Measurements from ENCODE around the gene SLF2. TPM values are rescaled to one million over a fixed set of nuclear protein-coding genes. Genes with fewer than 3 reads are reported as not detected.

The SLF2 gene
- total and polyA plus RNA-seq, 4 donors = 4.0 to 18.8 (median 12.1) TPM

GRCh38 chr10:100993986-100994708, 81.4 kb downstream of the SLF2 start:
- no peak for TF ChIP-seq JUND (IDR thresholded peaks at IDR 0.05)
- no peak for TF ChIP-seq HNF4G (IDR thresholded peaks at IDR 0.05)
- no peak for TF ChIP-seq GABPA (IDR thresholded peaks at IDR 0.05 in 1 of 2, conservative IDR thresholded peaks at IDR 0.05 in 1 of 2)
- TF ChIP-seq CTCF (IDR thresholded peaks at IDR 0.05; ENCODE audit: low read depth, low read length, missing input control) = peak; percentile 63
- TF ChIP-seq REST (IDR thresholded peaks at IDR 0.05) = no peak
- peak; percentile 84 to 87 for TF ChIP-seq RAD21 (IDR thresholded peaks at IDR 0.05)
- no peak for TF ChIP-seq SP1 (IDR thresholded peaks at IDR 0.05)
- TF ChIP-seq EGR1 (IDR thresholded peaks at IDR 0.05; ENCODE audit: low read depth in 2 of 2) = no peak
- no peak for TF ChIP-seq ATF3 (IDR thresholded peaks at IDR 0.05)
- no peak for TF ChIP-seq ZBTB33 (IDR thresholded peaks at IDR 0.05)
- H3K36me3 ChIP-seq (ENCODE audit: control insufficient read depth in 4 of 4, insufficient read depth in 3 of 4, low read depth in 1 of 4, low read length in 3 of 4) = peaks cover 6 to 23% (median 9%) of the 10 kb centered on the region in 4 donors
- no peak overlapping the region for H3K27ac ChIP-seq (ENCODE audit: low read depth in 1 of 2, low read length in 2 of 2)
- no peaks in the 10 kb centered on the region for H3K27me3 ChIP-seq (ENCODE audit: control insufficient read depth in 4 of 4, insufficient read depth in 4 of 4, low read length in 3 of 4)
- DNase-seq (ENCODE audit: low spot score) = no peak
- H3K9ac ChIP-seq (ENCODE audit: low read depth in 1 of 2, low read length in 2 of 2) = no peak overlapping the region
- H3K4me3 ChIP-seq (ENCODE audit: low read depth in 1 of 3, low read length in 3 of 3) = no peak overlapping the region
- 60% methylated on average over 10 of the region's 10 CpGs for WGBS
- no peaks in the 10 kb centered on the region for H3K9me3 ChIP-seq (ENCODE audit: control insufficient read depth in 4 of 4, low read length in 3 of 4)
- H3K4me1 ChIP-seq (ENCODE audit: control insufficient read depth in 4 of 4, insufficient read depth in 4 of 4, low read length in 3 of 4) = peaks cover 0 to 26% (median 17%) of the 10 kb centered on the region in 4 donors

- Histone ChIP-seq H3K27me3 (ENCODE audit: control insufficient read depth in 4 of 4, insufficient read depth in 4 of 4, low read length in 3 of 4) (no peaks in the 10 kb centered on the region), H3K4me3 (ENCODE audit: low read depth in 1 of 3, low read length in 3 of 3) (no peak overlapping the region), H3K36me3 (ENCODE audit: control insufficient read depth in 4 of 4, insufficient read depth in 3 of 4, low read depth in 1 of 4, low read length in 3 of 4) (peaks cover 6 to 20% (median 9%) of the 10 kb centered on the region in 4 donors), H3K27ac (ENCODE audit: low read depth in 1 of 2, low read length in 2 of 2) (no peak overlapping the region), H3K4me1 (ENCODE audit: control insufficient read depth in 4 of 4, insufficient read depth in 4 of 4, low read length in 3 of 4) (peaks cover 0 to 29% (median 17%) of the 10 kb centered on the region in 4 donors), H3K9me3 (ENCODE audit: control insufficient read depth in 4 of 4, low read length in 3 of 4) (no peaks in the 10 kb centered on the region), H3K9ac (ENCODE audit: low read depth in 1 of 2, low read length in 2 of 2) (no peak overlapping the region)
- DNase-seq (ENCODE audit: low spot score) = no peak
- 83% methylated on average over 6 of the region's 6 CpGs for WGBS
- TF ChIP-seq FOXA1 (IDR thresholded peaks at IDR 0.05) (no peak), ZBTB33 (IDR thresholded peaks at IDR 0.05) (no peak), ATF3 (IDR thresholded peaks at IDR 0.05) (no peak), JUND (IDR thresholded peaks at IDR 0.05) (no peak), FOXA2 (IDR thresholded peaks at IDR 0.05) (no peak), CTCF (IDR thresholded peaks at IDR 0.05; ENCODE audit: low read depth, low read length, missing input control) (no peak), HNF4A (conservative IDR thresholded peaks at IDR 0.05) (no peak), MAX (IDR thresholded peaks at IDR 0.05) (no peak), HNF4G (IDR thresholded peaks at IDR 0.05) (no peak), RAD21 (IDR thresholded peaks at IDR 0.05) (no peak), NR2F2 (IDR thresholded peaks at IDR 0.05) (no peak)
Measured at GRCh38 chr10:100995181-100995580, 82.4 kb downstream of the SLF2 start.

Measured in liver (tissue), 9 donors.